DOHH2 (cell line): ENCODE data around the gene TNS4.

Source experiments
- H3F3A ChIP-seq: fragments of 200-600 bp; sonication (generic), shearing (Covaris generic); 2 replicates; pipeline ENCODE4 v1.6.0; 2016; ENCODE audit warnings: antibody characterized with exemption, mild to moderate bottlenecking; ENCODE audit not compliant: control insufficient read depth, insufficient read depth
- H3K27ac ChIP-seq: fragments of 200-600 bp; sonication (generic); 2 replicates; pipeline ENCODE4 v1.5.1; 2014; ENCODE audit warnings: low read depth, mild to moderate bottlenecking, low read length, moderate library complexity
- H3K27me3 ChIP-seq: fragments of 200-600 bp; sonication (generic); 2 replicates; pipeline ENCODE4 v1.6.1; 2014; ENCODE audit warnings: mild to moderate bottlenecking, low read length, mixed read lengths; ENCODE audit not compliant: control insufficient read depth
- H3K36me3 ChIP-seq: fragments of 200-600 bp; sonication (generic); 2 replicates; pipeline ENCODE4 v1.6.1; 2014; ENCODE audit warnings: mild to moderate bottlenecking, low read length, moderate library complexity, mixed read lengths; ENCODE audit not compliant: control insufficient read depth
- H3K4me1 ChIP-seq: fragments of 200-600 bp; sonication (generic); 2 replicates; pipeline ENCODE4 v1.6.1; 2014; ENCODE audit warnings: mild to moderate bottlenecking, low read length, mixed read lengths; ENCODE audit not compliant: control insufficient read depth
- H3K4me2 ChIP-seq: fragments of 200-600 bp; sonication (generic); 2 replicates; pipeline ENCODE4 v1.6.0; 2014; ENCODE audit warnings: mild to moderate bottlenecking, low read length, moderate library complexity
- H3K4me3 ChIP-seq: fragments of 200-600 bp; sonication (generic); 2 replicates; pipeline ENCODE4 v1.5.1; 2014; ENCODE audit warnings: mild to moderate bottlenecking, low read length, mixed read lengths
- H3K79me2 ChIP-seq: fragments of 200-600 bp; sonication (generic); 2 replicates; pipeline ENCODE4 v1.6.1; 2014; ENCODE audit warnings: mild to moderate bottlenecking, low read length, mixed read lengths; ENCODE audit not compliant: control insufficient read depth
- H3K9me2 ChIP-seq: fragments of 200-600 bp; sonication (generic); replicated peaks from 2 replicates; pipeline ENCODE4 v1.6.1; 2014; ENCODE audit warnings: mild to moderate bottlenecking, low read length, mixed read lengths; ENCODE audit not compliant: control insufficient read depth
- H3K9me3 ChIP-seq: fragments of 200-600 bp; sonication (generic); 2 replicates; pipeline ENCODE4 v1.6.1; 2014; ENCODE audit warnings: antibody characterized with exemption, low read length, mixed read lengths; ENCODE audit not compliant: control insufficient read depth, insufficient read depth
- H4K20me1 ChIP-seq: fragments of 200-600 bp; sonication (generic); 2 replicates; pipeline ENCODE4 v1.6.0; 2014; ENCODE audit warnings: low read depth, mild to moderate bottlenecking, antibody characterized with exemption, low read length, moderate library complexity; ENCODE audit not compliant: control insufficient read depth, insufficient read depth
- CTCF ChIP-seq: fragments of 200-600 bp; sonication (generic); IDR thresholded peaks from one replicate; pipeline ENCODE4 v1.5.1; 2014; ENCODE audit warnings: antibody characterized with exemption, mild to moderate bottlenecking, low read depth, low read length; ENCODE audit not compliant: poor library complexity, severe bottlenecking
- EZH2phosphoT487 ChIP-seq: fragments of 200-600 bp; sonication (generic); IDR thresholded peaks from 2 replicates; pipeline ENCODE4 v1.6.1; 2017; ENCODE audit warnings: borderline replicate concordance, mild to moderate bottlenecking, antibody characterized with exemption, low read length, moderate library complexity, mixed read lengths

TNS4 gene

GRCh38 chr17:40519089-40519775 lies 17.8 kb upstream of the TNS4 start:
- Histone ChIP-seq H3K27me3 (peaks cover 47% of the 10 kb centered on the region), H3F3A (no peaks in the 10 kb centered on the region), H3K4me1 (peaks cover 26% of the 10 kb centered on the region), H3K79me2 (no peaks in the 10 kb centered on the region), H3K36me3 (no peaks in the 10 kb centered on the region), H4K20me1 (0 out of 2 replicates have a peak, but pooled peaks cover 3% of the 10 kb centered on the region), H3K27ac (no peak overlapping the region), H3K9me2 (no peaks in the 10 kb centered on the region), H3K4me2 (no peak overlapping the region), H3K9me3 (peaks cover 1% of the 10 kb centered on the region; the same call in 1 of the 2 replicates), H3K4me3 (no peak overlapping the region)
- TF ChIP-seq CTCF = no peak

GRCh38 chr17:40518401-40519088 lies 17.1 kb upstream of the TNS4 start:
- H3K4me2 ChIP-seq = no peak overlapping the region
- no peaks in the 10 kb centered on the region for H3F3A ChIP-seq
- no peaks in the 10 kb centered on the region for H3K36me3 ChIP-seq
- no peak overlapping the region for H3K27ac ChIP-seq
- H3K27me3 ChIP-seq = peaks cover 51% of the 10 kb centered on the region
- H3K9me2 ChIP-seq = no peaks in the 10 kb centered on the region
- no peak overlapping the region for H3K4me3 ChIP-seq
- H3K4me1 ChIP-seq = peaks cover 26% of the 10 kb centered on the region
- H4K20me1 ChIP-seq = 0 out of 2 replicates have a peak, but pooled peaks cover 3% of the 10 kb centered on the region
- no peaks in the 10 kb centered on the region for H3K9me3 ChIP-seq
- no peak for TF ChIP-seq EZH2phosphoT487
- TF ChIP-seq CTCF = no peak
- H3K79me2 ChIP-seq = no peaks in the 10 kb centered on the region

- Histone ChIP-seq H3K4me2 (no peak overlapping the region), H3K27me3 (peaks cover 49% of the 10 kb centered on the region), H4K20me1 (0 out of 2 replicates have a peak, but pooled peaks cover 3% of the 10 kb centered on the region), H3K4me3 (no peak overlapping the region), H3F3A (no peaks in the 10 kb centered on the region), H3K36me3 (no peaks in the 10 kb centered on the region), H3K79me2 (no peaks in the 10 kb centered on the region), H3K4me1 (peaks cover 26% of the 10 kb centered on the region), H3K9me3 (no peaks in the 10 kb centered on the region), H3K9me2 (no peaks in the 10 kb centered on the region), H3K27ac (no peak overlapping the region)
- TF ChIP-seq EZH2phosphoT487 = no peak
- no peak for TF ChIP-seq CTCF
Observed at GRCh38 chr17:40517981-40518380, 16.6 kb upstream of the TNS4 start.
